SK-N-SH (cell line): ENCODE results near the gene ANK3. TPM values are rescaled to one million over a fixed set of nuclear protein-coding genes. Genes with fewer than 3 reads are reported as not detected.

ENCODE experiments used
- CTCF ChIA-PET: fragments of 300-600, 350-600 bp; formaldehyde crosslinking; extraction: SDS; loops from one replicate; lab custom pipeline; 2021; lab: Yijun Ruan, JAX
- POLR2A ChIA-PET: fragments of 350-600 bp; sonication (Branson Sonifier 250); formaldehyde crosslinking; extraction: SDS; loops from one replicate; lab custom pipeline; 2020; ENCODE audit warnings: antibody characterized with exemption, inconsistent platforms; lab: Yijun Ruan, JAX
- DNase-seq: peaks from one replicate; pipeline ENCODE4 v3.0.0; 2012
- H2AFZ ChIP-seq: fragments of 200-600 bp; sonication (generic); 2 replicates; pipeline ENCODE4 v1.8.1; 2016; ENCODE audit warnings: antibody characterized with exemption, mild to moderate bottlenecking, low read depth
- H3F3A ChIP-seq: fragments of 200-600 bp; sonication (generic); replicated peaks from 2 replicates; pipeline ENCODE3; 2016; ENCODE audit warnings: antibody characterized with exemption, mild to moderate bottlenecking; ENCODE audit not compliant: insufficient read depth
- H3K27ac ChIP-seq, 2 experiments: fragments of 200-500 bp in 1 of 2; fragments of 200-600 bp in 1 of 2; sonication (Bioruptor generic) in 1 of 2; sonication (generic), shearing (Covaris generic) in 1 of 2; 2 replicates each; pipeline versions ENCODE4 v1.5.1 to v1.6.1; 2014 to 2016; ENCODE audit warnings: low read depth in 2 of 2, inconsistent platforms in 1 of 2, low read length in 1 of 2, mild to moderate bottlenecking in 1 of 2, mixed read lengths in 1 of 2
- H3K27me3 ChIP-seq: fragments of 200-600 bp; sonication (generic), shearing (Covaris generic); 2 replicates; pipeline ENCODE4 v1.6.1; 2016; ENCODE audit warnings: mixed run types; ENCODE audit not compliant: insufficient read depth
- H3K36me3 ChIP-seq, 2 experiments: fragments of 200-500 bp in 1 of 2; fragments of 200-600 bp in 1 of 2; sonication (Bioruptor generic) in 1 of 2; sonication (generic) in 1 of 2; replicated peaks in 1 of 2; 2 replicates each; pipeline versions ENCODE3 to v1.5.1; 2014 to 2016; ENCODE audit warnings: low read length in 1 of 2, mild to moderate bottlenecking in 1 of 2; ENCODE audit not compliant: insufficient read depth in 2 of 2, control insufficient read depth in 1 of 2
- H3K4me1 ChIP-seq, 2 experiments: fragments of 200-500 bp in 1 of 2; fragments of 200-600 bp in 1 of 2; sonication (Bioruptor generic) in 1 of 2; sonication (generic), shearing (Covaris generic) in 1 of 2; 2 replicates each; pipeline versions ENCODE4 v1.5.1 to v1.6.1; 2014 to 2016; ENCODE audit warnings: low read depth in 1 of 2, low read length in 1 of 2, mixed run types in 1 of 2; ENCODE audit not compliant: insufficient read depth in 2 of 2, control insufficient read depth in 1 of 2
- H3K4me2 ChIP-seq: fragments of 200-600 bp; sonication (generic), shearing (Covaris generic); 2 replicates; pipeline ENCODE4 v1.6.1; 2017; ENCODE audit warnings: mixed run types
- H3K4me3 ChIP-seq, 2 experiments: fragments of 200-500 bp in 1 of 2; fragments of 200-600 bp in 1 of 2; sonication (Bioruptor generic) in 1 of 2; sonication (generic), shearing (Covaris generic) in 1 of 2; 2 replicates each; pipeline versions ENCODE4 v1.5.1 to v1.8.1; 2014 to 2016; ENCODE audit warnings: low read depth in 2 of 2, inconsistent platforms in 1 of 2, low read length in 1 of 2, mild to moderate bottlenecking in 1 of 2, mixed read lengths in 1 of 2, moderate library complexity in 1 of 2
- H3K79me2 ChIP-seq: fragments of 200-600 bp; sonication (generic); 2 replicates; pipeline ENCODE4 v1.8.1; 2017; ENCODE audit warnings: mild to moderate bottlenecking; ENCODE audit not compliant: insufficient read depth
- H3K9ac ChIP-seq: fragments of 200-600 bp; sonication (generic); 2 replicates; pipeline ENCODE4 v1.6.1; 2017; ENCODE audit warnings: mixed run types
- H3K9me2 ChIP-seq: fragments of 200-600 bp; sonication (generic); 2 replicates; pipeline ENCODE4 v1.6.1; 2017; ENCODE audit warnings: mixed run types
- H3K9me3 ChIP-seq: fragments of 200-600 bp; sonication (generic); 2 replicates; pipeline ENCODE4 v1.6.1; 2017; ENCODE audit warnings: mixed run types, mild to moderate bottlenecking, moderate library complexity
- H4K20me1 ChIP-seq: fragments of 200-600 bp; sonication (generic); 2 replicates; pipeline ENCODE4 v1.6.1; 2017; ENCODE audit warnings: mild to moderate bottlenecking, mixed run types; ENCODE audit not compliant: insufficient read depth
- CHD2 ChIP-seq: fragments of 150-350 bp; IDR thresholded peaks from 2 replicates; pipeline ENCODE4 v1.6.1; 2018; ENCODE audit warnings: low read length; ENCODE audit not compliant: partially characterized antibody
- CTCF ChIP-seq: fragments of 200-600 bp; sonication (generic); IDR thresholded peaks from 2 replicates; pipeline ENCODE4 v1.6.1; 2017; ENCODE audit warnings: antibody characterized with exemption, mild to moderate bottlenecking, moderate library complexity
- EP300 ChIP-seq, 2 experiments: IDR thresholded peaks; 2 replicates each; pipeline versions ENCODE4 v1.4.0 to v1.6.1; 2012; ENCODE audit warnings: borderline replicate concordance in 1 of 2, low read depth in 1 of 2, low read length in 1 of 2
- FOXM1 ChIP-seq: IDR thresholded peaks from 2 replicates; pipeline ENCODE4 v1.4.0; 2012; ENCODE audit warnings: low read depth, mild to moderate bottlenecking
- GABPA ChIP-seq: IDR thresholded peaks from 2 replicates; pipeline ENCODE4 v1.4.0; 2012; ENCODE audit warnings: low read depth, mild to moderate bottlenecking
- GATA2 ChIP-seq: sonication (generic); formaldehyde crosslinking; IDR thresholded peaks from 2 replicates; pipeline ENCODE4 v1.5.0; 2020; ENCODE audit warnings: mild to moderate bottlenecking, missing genetic modification reagents
- IRF3 ChIP-seq: fragments of 150-350 bp; IDR thresholded peaks from 2 replicates; pipeline ENCODE4 v1.6.1; 2016; ENCODE audit warnings: mild to moderate bottlenecking, low read depth, low read length
- JUND ChIP-seq: IDR thresholded peaks from 2 replicates; pipeline ENCODE4 v1.4.0; 2012
- MAX ChIP-seq: IDR thresholded peaks from 2 replicates; pipeline ENCODE4 v1.4.0; 2012; ENCODE audit warnings: low read depth
- MXI1 ChIP-seq: IDR thresholded peaks from 2 replicates; pipeline ENCODE4 v1.6.1; 2012; ENCODE audit warnings: mild to moderate bottlenecking, low read depth, low read length, improper control_type of control experiment
- NFIC ChIP-seq: IDR thresholded peaks from 2 replicates; pipeline ENCODE4 v1.4.0; 2012; ENCODE audit warnings: borderline replicate concordance
- NRF1 ChIP-seq: IDR thresholded peaks from 2 replicates; pipeline ENCODE4 v1.6.1; 2012; ENCODE audit warnings: low read depth, mild to moderate bottlenecking, low read length
- PBX3 ChIP-seq: IDR thresholded peaks from 2 replicates; pipeline ENCODE4; 2012
- RAD21 ChIP-seq: IDR thresholded peaks from 2 replicates; pipeline ENCODE4 v1.6.1; 2012; ENCODE audit warnings: mild to moderate bottlenecking, low read length
- RFX5 ChIP-seq: IDR thresholded peaks from 2 replicates; pipeline ENCODE4 v1.6.1; 2012; ENCODE audit warnings: mild to moderate bottlenecking, improper control_type of control experiment, low read length
- SIN3A ChIP-seq: IDR thresholded peaks from 2 replicates; pipeline ENCODE4 v1.6.1; 2012; ENCODE audit warnings: low read depth, mild to moderate bottlenecking, low read length, moderate library complexity, borderline replicate concordance
- SMC3 ChIP-seq: IDR thresholded peaks from 2 replicates; pipeline ENCODE4 v1.6.1; 2012; ENCODE audit warnings: low read depth, low read length, improper control_type of control experiment
- TAF1 ChIP-seq: IDR thresholded peaks from 2 replicates; pipeline ENCODE4 v1.6.1; 2012; ENCODE audit warnings: low read depth, mild to moderate bottlenecking, low read length, moderate library complexity, borderline replicate concordance
- USF1 ChIP-seq: IDR thresholded peaks from 2 replicates; pipeline ENCODE4 v1.4.0; 2012; ENCODE audit warnings: low read depth, borderline replicate concordance
- USF2 ChIP-seq: fragments of 150-350 bp; IDR thresholded peaks from 2 replicates; pipeline ENCODE4 v1.6.1; 2017; ENCODE audit warnings: antibody characterized with exemption, low read length, low read depth, borderline replicate concordance
- YY1 ChIP-seq: IDR thresholded peaks from 2 replicates; pipeline ENCODE4 v1.4.0; 2012; ENCODE audit warnings: low read depth, mild to moderate bottlenecking
- WGBS: methylation state at CpG from one replicate; pipeline ENCODE4 v1.1.6; 2017; ENCODE audit warnings: low lambda C conversion rate; 5-methylcytosine and 5-hydroxymethylcytosine counted together
- polyA plus RNA-seq, 3 experiments: library from polyadenylated mRNA; depleted of rRNA; stranded (reverse); fragments of >200 nt; gene quantifications; 2 replicates each; pipeline ENCODE4 v1.2.3, GENCODE V29; 2012

Gene ANK3
- polyA plus RNA-seq, 1 of the 3 experiments (the other 2 are of a cell fraction) = 10.0 TPM

- TF ChIP-seq PBX3 (peak; percentile 34; the same call in 1 of the 2 replicates), GABPA (no peak), SIN3A (no peak), TAF1 (no peak), USF1 (no peak), MXI1 (no peak), RFX5 (no peak), EP300 (IDR thresholded peaks at IDR 0.05; ENCODE audit: borderline replicate concordance in 1 of 2, low read depth in 1 of 2, low read length in 1 of 2) (peak in 1 of 2 experiments; percentile 40; a peak in 1 of 4 replicates), CHD2 (no peak), GATA2 (CRISPR knock-in tag) (no peak), JUND (peak; percentile 64), MAX (no peak)
Measured at GRCh38 chr10:60397792-60398191, 8.1 kb upstream of the ANK3 start (continued).

GRCh38 chr10:60396766-60397165 lies 7.1 kb upstream of the ANK3 start:
- Histone ChIP-seq H3K36me3 (no peaks in the 10 kb centered on the region), H3F3A (peaks cover 20% of the 10 kb centered on the region), H3K4me3 (peak overlapping the region in 1 of 2 experiments; percentile 14; a peak in 1 of 4 replicates), H4K20me1 (no peaks in the 10 kb centered on the region), H3K9ac (peak overlapping the region; percentile 20), H3K27ac (peak overlapping the region in 1 of 2 experiments; percentile 53; a peak in 2 of 4 replicates), H3K27me3 (no peaks in the 10 kb centered on the region), H3K4me2 (peak overlapping the region; percentile 59), H3K9me3 (no peaks in the 10 kb centered on the region), H2AFZ (peak overlapping the region; percentile 90), H3K79me2 (no peaks in the 10 kb centered on the region), H3K9me2 (no peaks in the 10 kb centered on the region), H3K4me1 (peaks cover 9 to 19% of the 10 kb centered on the region in 2 experiments)
- POLR2A ChIA-PET = no interaction called here
- DNase-seq = no peak
- TF ChIP-seq PBX3 = no peak
- no peak for TF ChIP-seq JUND
- no peak for TF ChIP-seq IRF3
- TF ChIP-seq RFX5 = no peak
- no peak for TF ChIP-seq USF2
- TF ChIP-seq NFIC = no peak
- TF ChIP-seq TAF1 = no peak
- TF ChIP-seq GATA2 (CRISPR knock-in tag) = no peak
- TF ChIP-seq GABPA = no peak
- TF ChIP-seq FOXM1 = no peak
- TF ChIP-seq NRF1 = no peak
- no peak for TF ChIP-seq EP300 (IDR thresholded peaks at IDR 0.05; ENCODE audit: borderline replicate concordance in 1 of 2, low read depth in 1 of 2, low read length in 1 of 2)
- no peak for TF ChIP-seq CTCF
- no peak for TF ChIP-seq MXI1
- TF ChIP-seq RAD21 = no peak
- TF ChIP-seq YY1 = no peak
- no peak for TF ChIP-seq SMC3
- no peak for TF ChIP-seq MAX
- whole genome bisulfite sequencing = 60% methylated on average over 3 of the region's 3 CpGs
- CTCF ChIA-PET = no interaction called here
